Sigmoid colon (tissue), 7 donors: ENCODE data around the gene UCMA. TPM values are rescaled to one million over a fixed set of nuclear protein-coding genes. Genes with fewer than 3 reads are reported as not detected.

Experiments
- DNase-seq: peaks from one replicate; pipeline ENCODE4 v3.0.0-alpha.2; 2019
- H3K27ac ChIP-seq, 4 donors: fragments of 200-600 bp; sonication (generic); one replicate each; pipeline ENCODE4 v1.5.1; 2016 to 2019; ENCODE audit warnings: mild to moderate bottlenecking in 1 of 4
- H3K27me3 ChIP-seq, 3 donors: fragments of 200-600 bp; sonication (generic); one replicate each; pipeline ENCODE4 v1.5.1; 2019; ENCODE audit warnings: mild to moderate bottlenecking in 1 of 3
- H3K36me3 ChIP-seq, 4 donors: fragments of 200-600 bp; sonication (generic); one replicate each; pipeline ENCODE4 v1.5.1; 2016 to 2019
- H3K4me1 ChIP-seq, 4 donors: fragments of 200-600 bp; sonication (generic); one replicate each; pipeline ENCODE4 v1.5.1; 2017 to 2019
- H3K4me3 ChIP-seq, 4 donors: fragments of 200-600 bp; sonication (generic); one replicate each; pipeline ENCODE4 v1.5.1; 2017 to 2019; ENCODE audit warnings: mild to moderate bottlenecking in 2 of 4, moderate library complexity in 1 of 4
- H3K9me3 ChIP-seq, 4 donors: fragments of 200-600 bp in 3 of 4; sonication (generic) in 3 of 4; one replicate each; pipeline versions ENCODE4 v1.5.1 to v1.6.1; 2013 to 2019
- EP300 ChIP-seq, 4 donors: sonication (generic); formaldehyde crosslinking; IDR thresholded peaks; one replicate each; pipeline ENCODE4 v1.6.1; 2017; ENCODE audit warnings: antibody characterized with exemption in 4 of 4
- POLR2A ChIP-seq, 2 donors: fragments of 450-650 bp; IDR thresholded peaks; one replicate each; pipeline ENCODE4 v1.6.1; 2016; ENCODE audit warnings: antibody characterized with exemption in 2 of 2, mild to moderate bottlenecking in 2 of 2, moderate library complexity in 2 of 2
- POLR2AphosphoS5 ChIP-seq, 4 donors: sonication (generic); formaldehyde crosslinking; IDR thresholded peaks; one replicate each; pipeline ENCODE4 v1.6.1; 2017; ENCODE audit warnings: antibody characterized with exemption in 4 of 4
- WGBS, 2 donors: extraction: QIAGEN DNeasy Blood & Tissue Kit; methylation state at CpG; one replicate each; pipeline ENCODE4 v1.1.7; 2013; 5-methylcytosine and 5-hydroxymethylcytosine counted together
- intact Hi-C: fragments of 100-400 bp; cut with DNase I; formaldehyde crosslinking; loops from one replicate; pipeline ENCODE4 v1.15.1; 2023
- polyA plus RNA-seq, 3 donors: library from polyadenylated mRNA; stranded (reverse); fragments of 200-250 nt; gene quantifications; one replicate each; pipeline ENCODE4 v1.2.3, GENCODE V29; 2013
- small RNA-seq, 3 donors: library from RNA; depleted of rRNA; stranded (forward); fragments of <200 nt; gene quantifications; one replicate each; pipeline ENCODE3, GENCODE V24; 2016
- total RNA-seq, 4 donors: library from RNA; depleted of rRNA; stranded (reverse); fragments of >200 nt; gene quantifications; one replicate each; pipeline ENCODE4 v1.1.0, GENCODE V29; 2016
- TF ChIP-seq, protein P1 (sequence below), 4 experiments: fragments of 450-650 bp in 3 of 4; fragments of 200-600 bp in 1 of 4; IDR thresholded peaks; one replicate each; pipeline ENCODE4 v1.5.1; 2016 to 2019; ENCODE audit warnings: antibody characterized with exemption in 4 of 4, mild to moderate bottlenecking in 3 of 4, moderate library complexity in 2 of 4
- donor health status: healthy with polysubstance abuse.
- donor health status: Bipolar disorder and iron deficiency.
- donor health status: healthy.

Gene UCMA
- total and polyA plus RNA-seq, 7 donors, result not detected

DNA sequence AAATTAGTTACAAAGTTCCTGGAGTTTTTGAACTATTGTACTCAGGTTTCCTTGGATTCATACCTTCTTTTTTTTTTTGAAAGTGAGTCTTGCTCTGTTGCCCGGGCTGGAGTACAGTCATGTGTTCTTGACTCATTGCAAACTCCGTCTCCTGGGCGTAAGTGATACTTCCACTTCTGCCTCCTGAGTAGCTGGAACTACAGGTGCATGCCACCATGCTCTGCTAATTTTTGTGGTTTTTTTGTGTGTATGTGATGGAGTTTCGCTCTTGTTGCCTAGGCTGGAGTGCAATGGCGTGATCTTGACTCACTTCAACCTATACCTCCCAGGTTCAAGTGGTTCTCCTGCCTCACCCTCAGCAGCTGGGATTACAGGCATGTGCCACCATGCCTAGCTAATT is 50.5 kb downstream of the UCMA start:
- no peaks in the 10 kb centered on the region for H3K9me3 ChIP-seq
- no peaks in the 10 kb centered on the region for H3K27me3 ChIP-seq
- no peaks in the 10 kb centered on the region for H3K36me3 ChIP-seq
- H3K4me3 ChIP-seq, result no peak overlapping the region
- no peak for DNase-seq
- peaks cover 0 to 16% (median 4%) of the 10 kb centered on the region in 4 donors for H3K4me1 ChIP-seq
- TF ChIP-seq, protein P1, sequence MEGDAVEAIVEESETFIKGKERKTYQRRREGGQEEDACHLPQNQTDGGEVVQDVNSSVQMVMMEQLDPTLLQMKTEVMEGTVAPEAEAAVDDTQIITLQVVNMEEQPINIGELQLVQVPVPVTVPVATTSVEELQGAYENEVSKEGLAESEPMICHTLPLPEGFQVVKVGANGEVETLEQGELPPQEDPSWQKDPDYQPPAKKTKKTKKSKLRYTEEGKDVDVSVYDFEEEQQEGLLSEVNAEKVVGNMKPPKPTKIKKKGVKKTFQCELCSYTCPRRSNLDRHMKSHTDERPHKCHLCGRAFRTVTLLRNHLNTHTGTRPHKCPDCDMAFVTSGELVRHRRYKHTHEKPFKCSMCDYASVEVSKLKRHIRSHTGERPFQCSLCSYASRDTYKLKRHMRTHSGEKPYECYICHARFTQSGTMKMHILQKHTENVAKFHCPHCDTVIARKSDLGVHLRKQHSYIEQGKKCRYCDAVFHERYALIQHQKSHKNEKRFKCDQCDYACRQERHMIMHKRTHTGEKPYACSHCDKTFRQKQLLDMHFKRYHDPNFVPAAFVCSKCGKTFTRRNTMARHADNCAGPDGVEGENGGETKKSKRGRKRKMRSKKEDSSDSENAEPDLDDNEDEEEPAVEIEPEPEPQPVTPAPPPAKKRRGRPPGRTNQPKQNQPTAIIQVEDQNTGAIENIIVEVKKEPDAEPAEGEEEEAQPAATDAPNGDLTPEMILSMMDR (IDR thresholded peaks at IDR 0.05), result no peak
- TF ChIP-seq EP300 (IDR thresholded peaks at IDR 0.05), result no peak
- no peak for TF ChIP-seq POLR2AphosphoS5 (IDR thresholded peaks at IDR 0.05)
- TF ChIP-seq POLR2A (IDR thresholded peaks at IDR 0.05), result no peak
- 77 to 84% methylated on average over 5 of the region's 5 CpGs for WGBS, 2 donors
- intact Hi-C loops, result no loop called here
- H3K27ac ChIP-seq, result no peak overlapping the region

DNA sequence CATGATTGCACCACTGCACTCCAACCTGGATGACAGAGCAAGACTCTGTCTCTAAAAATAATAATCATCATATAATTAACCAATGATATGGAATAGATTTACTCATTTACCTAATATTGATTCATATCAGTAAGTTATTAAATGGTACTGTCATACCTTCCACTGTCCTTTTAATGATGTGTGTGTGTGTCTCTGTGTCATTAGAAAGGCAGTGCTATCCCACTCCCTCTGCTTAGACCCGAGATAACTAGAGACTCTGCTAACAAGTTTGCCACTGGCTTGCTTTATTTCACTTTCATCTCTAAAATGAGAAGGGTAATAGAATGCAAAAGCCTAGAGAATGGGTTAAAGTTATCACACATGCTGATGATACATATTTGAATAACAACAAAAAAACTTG is 51.8 kb downstream of the UCMA start:
- H3K9me3 ChIP-seq, result no peaks in the 10 kb centered on the region
- H3K4me1 ChIP-seq, result peaks cover 0 to 16% (median 4%) of the 10 kb centered on the region in 4 donors
- DNase-seq, result no peak
- no peaks in the 10 kb centered on the region for H3K27me3 ChIP-seq
- whole genome bisulfite sequencing, 2 donors, result 92 to 94% methylated on average over 1 of the region's 1 CpG
- intact Hi-C loops, result no loop called here
- no peak for TF ChIP-seq POLR2A (IDR thresholded peaks at IDR 0.05)
- TF ChIP-seq POLR2AphosphoS5 (IDR thresholded peaks at IDR 0.05), result no peak
- TF ChIP-seq, protein P1 (IDR thresholded peaks at IDR 0.05), result no peak
- no peak for TF ChIP-seq EP300 (IDR thresholded peaks at IDR 0.05)
- H3K4me3 ChIP-seq, result no peak overlapping the region
- H3K27ac ChIP-seq, result no peak overlapping the region
- H3K36me3 ChIP-seq, result no peaks in the 10 kb centered on the region

DNA sequence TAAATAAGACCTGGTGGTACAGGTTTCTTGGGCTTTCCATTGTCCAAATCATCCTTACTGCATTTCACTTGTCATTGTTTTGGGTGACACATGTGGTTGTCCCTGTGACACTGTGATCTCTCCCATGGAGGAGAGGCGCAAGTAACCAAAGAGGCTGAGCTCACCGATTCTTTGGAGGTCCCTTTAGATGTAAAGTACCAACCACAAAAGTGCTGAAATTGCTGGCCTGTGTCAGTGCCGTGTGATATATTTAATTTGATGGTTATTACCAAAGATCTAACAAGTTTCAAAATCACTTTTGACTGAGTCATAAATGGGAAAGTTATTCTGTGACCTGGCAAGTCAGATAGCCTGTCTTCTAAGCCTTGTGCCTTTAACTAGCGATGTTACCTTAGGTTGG is 53.4 kb downstream of the UCMA start:
- Histone ChIP-seq H3K9me3 (no peaks in the 10 kb centered on the region), H3K27ac (no peak overlapping the region), H3K36me3 (no peaks in the 10 kb centered on the region), H3K27me3 (no peaks in the 10 kb centered on the region), H3K4me3 (no peak overlapping the region), H3K4me1 (peaks cover 0 to 15% (median 4%) of the 10 kb centered on the region in 4 donors)
- DNase-seq, result no peak
- WGBS, 2 donors, result 89 to 91% methylated on average over 4 of the region's 4 CpGs
- intact Hi-C loops, result no loop called here
- no peak for TF ChIP-seq POLR2A (IDR thresholded peaks at IDR 0.05)
- no peak for TF ChIP-seq POLR2AphosphoS5 (IDR thresholded peaks at IDR 0.05)
- TF ChIP-seq, protein P1 (IDR thresholded peaks at IDR 0.05), result no peak
- TF ChIP-seq EP300 (IDR thresholded peaks at IDR 0.05), result no peak

DNA sequence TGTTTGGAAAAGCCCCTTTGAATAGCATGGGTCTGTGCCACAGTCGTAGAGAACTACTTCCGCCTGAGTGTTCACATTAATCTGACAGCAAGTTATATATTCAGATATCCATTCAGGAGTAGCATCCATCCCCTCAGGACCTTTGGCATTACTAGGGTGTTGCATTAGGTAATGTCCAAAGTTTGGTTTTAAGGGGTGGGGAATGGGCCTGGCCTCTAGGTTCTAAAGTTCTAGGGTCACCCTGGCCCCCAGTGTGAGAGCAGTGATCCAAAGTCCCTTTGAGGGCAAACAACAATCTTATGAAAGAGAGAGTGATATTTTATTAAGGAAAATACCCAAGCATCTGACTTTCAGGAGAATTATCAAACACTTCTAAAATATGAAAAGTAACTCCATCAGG is 60.6 kb downstream of the UCMA start:
- WGBS, 2 donors, result 97% methylated on average over 2 of the region's 2 CpGs
- TF ChIP-seq, protein P1 (IDR thresholded peaks at IDR 0.05), result no peak
- TF ChIP-seq POLR2AphosphoS5 (IDR thresholded peaks at IDR 0.05), result no peak
- TF ChIP-seq EP300 (IDR thresholded peaks at IDR 0.05), result no peak
- TF ChIP-seq POLR2A (IDR thresholded peaks at IDR 0.05), result no peak
- Histone ChIP-seq H3K36me3 (no peaks in the 10 kb centered on the region), H3K4me1 (no peaks in the 10 kb centered on the region), H3K4me3 (no peak overlapping the region), H3K27ac (no peak overlapping the region), H3K27me3 (no peaks in the 10 kb centered on the region), H3K9me3 (no peaks in the 10 kb centered on the region)
- no peak for DNase-seq
- intact Hi-C loops, result no loop called here

Small RNA genes within 50 kb of the gene (small RNA-seq; reads per million reads assigned to genes)
- gene RNU6-6P, result 0 reads per million in 3 donors

Other genes with a start within 250 kb of the UCMA start
- 1 to 10 TPM; 2.0 to 6.9 (median 4.4) TPM for gene CCDC3, start 232.7 kb downstream of the UCMA start, total RNA-seq
- 1 to 10 TPM in 1 of 3 donors, under 1 TPM in 2; 0.46 to 3.5 (median 0.60) TPM for gene CCDC3, start 232.7 kb downstream of the UCMA start, polyA plus RNA-seq
- gene OPTN, start 134.2 kb downstream of the UCMA start, total RNA-seq, result 10 to 100 TPM; 53.5 to 72.6 (median 59.7) TPM
- 100 to 1,000 TPM in 2 of 3 donors, 10 to 100 TPM in 1; 54.2 to 127 (median 117) TPM for gene OPTN, start 134.2 kb downstream of the UCMA start, polyA plus RNA-seq
- under 1 TPM in 3 of 4 donors, not detected in 1; 0.14 to 0.83 (median 0.36) TPM for gene MCM10, start 72.8 kb downstream of the UCMA start, total RNA-seq
- gene MCM10, start 72.8 kb downstream of the UCMA start, polyA plus RNA-seq, result 1 to 10 TPM in 1 of 3 donors, under 1 TPM in 1, not detected in 1; 0.92 to 3.2 TPM
- 10 to 100 TPM; 39.9 to 48.1 (median 41.6) TPM for gene PHYH, start 65.7 kb upstream of the UCMA start, total RNA-seq
- gene PHYH, start 65.7 kb upstream of the UCMA start, polyA plus RNA-seq, result 100 to 1,000 TPM in 1 of 3 donors, 10 to 100 TPM in 2; 23.3 to 193 (median 87.7) TPM
- gene SEPHS1, start 113.9 kb upstream of the UCMA start, total RNA-seq, result 10 to 100 TPM; 31.4 to 41.0 (median 37.6) TPM
- gene SEPHS1, start 113.9 kb upstream of the UCMA start, polyA plus RNA-seq, result 10 to 100 TPM; 25.9 to 33.5 (median 32.4) TPM